ENCODE results near the gene ERBIN.

- TF ChIP-seq CTCF (IDR thresholded peaks at IDR 0.05; ENCODE audit: poor library complexity, severe bottlenecking) (no peak), POLR2AphosphoS5 (IDR thresholded peaks at IDR 0.05) (no peak)
Measured at GRCh38 chr5:65912311-65912710, 14.1 kb upstream of the ERBIN start.
